Measurements from ENCODE around the gene MAPRE3. TPM values are rescaled to one million over a fixed set of nuclear protein-coding genes. Genes with fewer than 3 reads are reported as not detected.
A peak's percentile ranks its signal among the peaks of the same experiment; 100 is the strongest.

MAPRE3 gene
- total and polyA plus RNA-seq, 2 donors (not counting 3 experiments of a cell fraction or from before 2014, with no cell fraction given): 4.4 to 6.1 TPM

DNA sequence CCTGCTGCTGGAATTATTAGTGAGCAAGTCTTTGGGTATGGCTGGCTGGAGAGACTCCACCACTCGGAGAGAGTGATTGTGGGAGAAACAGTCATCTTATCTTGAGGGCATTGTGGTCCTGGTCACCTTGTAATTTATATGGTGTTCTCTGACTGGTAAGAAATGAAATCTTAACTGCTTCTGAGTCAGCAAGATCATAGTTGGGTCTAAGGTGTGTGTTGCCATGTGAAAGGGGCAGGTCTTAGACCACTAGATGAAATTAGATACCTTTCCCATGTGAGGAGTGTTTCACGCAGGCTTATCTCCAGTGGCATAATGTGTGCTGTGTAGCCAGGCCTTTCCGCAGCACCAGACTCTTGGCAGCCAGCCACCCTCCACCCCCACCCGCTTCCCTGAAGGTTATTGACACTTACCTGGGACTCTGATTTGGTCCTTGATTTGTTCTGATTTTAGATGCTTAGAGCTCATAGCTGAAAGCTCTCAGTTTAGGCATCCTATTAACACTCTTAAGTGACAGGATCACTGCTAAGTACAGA, 7.7 kb downstream of the MAPRE3 start:
- H3K9me3 ChIP-seq (replicated peaks; ENCODE audit: control insufficient read depth, insufficient read depth, low read length): no peaks in the 10 kb centered on the region
- FAIRE-seq (no peak), DNase-seq (ENCODE audit: low read depth, low spot score) (peak; percentile 35)
- POLR2A ChIA-PET: interaction anchor here (0.7 kb wide), 1 partner anchor 51 kb away, joined by 3 read pairs; no protein-coding TSS in a partner anchor
- no peak for TF ChIP-seq FOS (IDR thresholded peaks at IDR 0.05; ENCODE audit: borderline replicate concordance, insufficient read depth, low read length)
- TF ChIP-seq POLR2AphosphoS5 (IDR thresholded peaks at IDR 0.05; ENCODE audit: insufficient read depth, low read depth, low read length): no peak
- TF ChIP-seq POLR2A (IDR thresholded peaks at IDR 0.05; ENCODE audit: low read depth, low read length): no peak
- TF ChIP-seq, protein P1, sequence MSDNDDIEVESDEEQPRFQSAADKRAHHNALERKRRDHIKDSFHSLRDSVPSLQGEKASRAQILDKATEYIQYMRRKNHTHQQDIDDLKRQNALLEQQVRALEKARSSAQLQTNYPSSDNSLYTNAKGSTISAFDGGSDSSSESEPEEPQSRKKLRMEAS (IDR thresholded peaks at IDR 0.05; ENCODE audit: insufficient read depth, insufficient read length): no peak
- no peak for TF ChIP-seq MYC (IDR thresholded peaks at IDR 0.05; ENCODE audit: low read depth, low read length)
- TF ChIP-seq EZH2 (IDR thresholded peaks at IDR 0.05; ENCODE audit: borderline replicate concordance, low read depth, low read length, severe bottlenecking): no peak
- TF ChIP-seq JUN (IDR thresholded peaks at IDR 0.05; ENCODE audit: borderline replicate concordance, insufficient read depth, insufficient read length, low read depth): no peak
- TF ChIP-seq, protein P2, sequence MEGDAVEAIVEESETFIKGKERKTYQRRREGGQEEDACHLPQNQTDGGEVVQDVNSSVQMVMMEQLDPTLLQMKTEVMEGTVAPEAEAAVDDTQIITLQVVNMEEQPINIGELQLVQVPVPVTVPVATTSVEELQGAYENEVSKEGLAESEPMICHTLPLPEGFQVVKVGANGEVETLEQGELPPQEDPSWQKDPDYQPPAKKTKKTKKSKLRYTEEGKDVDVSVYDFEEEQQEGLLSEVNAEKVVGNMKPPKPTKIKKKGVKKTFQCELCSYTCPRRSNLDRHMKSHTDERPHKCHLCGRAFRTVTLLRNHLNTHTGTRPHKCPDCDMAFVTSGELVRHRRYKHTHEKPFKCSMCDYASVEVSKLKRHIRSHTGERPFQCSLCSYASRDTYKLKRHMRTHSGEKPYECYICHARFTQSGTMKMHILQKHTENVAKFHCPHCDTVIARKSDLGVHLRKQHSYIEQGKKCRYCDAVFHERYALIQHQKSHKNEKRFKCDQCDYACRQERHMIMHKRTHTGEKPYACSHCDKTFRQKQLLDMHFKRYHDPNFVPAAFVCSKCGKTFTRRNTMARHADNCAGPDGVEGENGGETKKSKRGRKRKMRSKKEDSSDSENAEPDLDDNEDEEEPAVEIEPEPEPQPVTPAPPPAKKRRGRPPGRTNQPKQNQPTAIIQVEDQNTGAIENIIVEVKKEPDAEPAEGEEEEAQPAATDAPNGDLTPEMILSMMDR (IDR thresholded peaks at IDR 0.05; ENCODE audit: extremely low read depth in 1 of 2, insufficient read depth in 1 of 2, low read depth in 1 of 2, low read length in 2 of 2): no peak
- no peak for TF ChIP-seq GATA2 (IDR thresholded peaks at IDR 0.05; ENCODE audit: insufficient read depth, insufficient read length, low read depth, low read length)
- H3K27ac ChIP-seq (ENCODE audit: insufficient read depth, low read depth, low read length): no peak overlapping the region
- no peak overlapping the region for H3K9ac ChIP-seq (replicated peaks; ENCODE audit: extremely low read depth, insufficient read depth, low read length)
- H3K4me1 ChIP-seq (ENCODE audit: control insufficient read depth, extremely low read depth, insufficient read depth, low read length): no peaks in the 10 kb centered on the region
- no peaks in the 10 kb centered on the region for H4K20me1 ChIP-seq (replicated peaks; ENCODE audit: control insufficient read depth, extremely low read depth, insufficient read depth, low read length)
- no peak overlapping the region for H2AFZ ChIP-seq (ENCODE audit: low read depth, low read length)
- H3K27me3 ChIP-seq (ENCODE audit: control insufficient read depth in 2 of 2, insufficient read depth in 2 of 2, low read length in 2 of 2): peaks cover 4 to 6% of the 10 kb centered on the region in 2 experiments
- no peaks in the 10 kb centered on the region for H3K9me1 ChIP-seq (replicated peaks; ENCODE audit: control insufficient read depth, extremely low read depth, insufficient read depth, low read length)
- H3K36me3 ChIP-seq (ENCODE audit: control insufficient read depth in 2 of 2, extremely low read depth in 1 of 2, insufficient read depth in 2 of 2, low read length in 2 of 2): no peaks in the 10 kb centered on the region
- intact Hi-C loops (cut with micrococcal nuclease): no loop called here
- no peak overlapping the region for H3K4me2 ChIP-seq (ENCODE audit: insufficient read depth, low read length)
- dilution Hi-C loops (cut with MboI; ENCODE audit: extremely low pct_ligation_motif_present, low sequenced_read_pairs): no loop called here
- H3K79me2 ChIP-seq (ENCODE audit: control insufficient read depth, insufficient read depth, low read length): no peaks in the 10 kb centered on the region
- BruUV-seq (replicated peaks): no TSS peak
- H3K4me3 ChIP-seq (replicated peaks in 1 of 3; ENCODE audit: insufficient read depth in 1 of 3, low read depth in 1 of 3, low read length in 3 of 3): no peak overlapping the region
- CTCF ChIA-PET: interaction anchor here (2.2 to 3.2 kb wide), 2 partner anchors 17 to 132 kb away, joined by 7 to 16 read pairs; no protein-coding TSS in a partner anchor

Measured in endothelial cell of umbilical vein (primary cell).